Middle frontal gyrus (tissue), 1 donor: ENCODE measurements around the gene MBNL3.

ENCODE experiments used
- DNase-seq: peaks from one replicate; pipeline ENCODE4 v3.0.0-alpha.2; 2015; ENCODE audit warnings: low spot score; ENCODE audit errors: extremely low spot score

MBNL3 gene

GRCh38 chrX:132414404-132414803 lies 74.4 kb downstream of the MBNL3 start:
- no peak for DNase-seq

- DNase-seq, result no peak
Observed at GRCh38 chrX:132413459-132413858, 75.4 kb downstream of the MBNL3 start.

- no peak for DNase-seq
Observed at GRCh38 chrX:132412208-132412607, 76.6 kb downstream of the MBNL3 start.

GRCh38 chrX:132411310-132411977 lies 77.4 kb downstream of the MBNL3 start:
- DNase-seq, result no peak

- no peak for DNase-seq
Observed at GRCh38 chrX:132409780-132410556, 78.9 kb downstream of the MBNL3 start.

GRCh38 chrX:132407691-132408090 lies 81.1 kb downstream of the MBNL3 start:
- DNase-seq, result no peak

- DNase-seq, result no peak
Observed at GRCh38 chrX:132406106-132406505, 82.7 kb downstream of the MBNL3 start.

GRCh38 chrX:132404266-132404665 lies 84.6 kb downstream of the MBNL3 start:
- no peak for DNase-seq

GRCh38 chrX:132401935-132402334 lies 86.9 kb downstream of the MBNL3 start:
- DNase-seq, result no peak

GRCh38 chrX:132400706-132401105 lies 88.1 kb downstream of the MBNL3 start:
- DNase-seq, result no peak

- DNase-seq, result no peak
Observed at GRCh38 chrX:132395645-132396044, 93.2 kb downstream of the MBNL3 start.

- no peak for DNase-seq
Observed at GRCh38 chrX:132395026-132395425, 93.8 kb downstream of the MBNL3 start.

- DNase-seq, result no peak
Observed at GRCh38 chrX:132394591-132394990, 94.2 kb downstream of the MBNL3 start.

GRCh38 chrX:132393992-132394391 lies 94.8 kb downstream of the MBNL3 start:
- DNase-seq, result no peak

GRCh38 chrX:132393485-132393884 lies 95.4 kb downstream of the MBNL3 start:
- DNase-seq, result no peak

GRCh38 chrX:132393085-132393484 lies 95.8 kb downstream of the MBNL3 start:
- no peak for DNase-seq

GRCh38 chrX:132390792-132391191 lies 98.0 kb downstream of the MBNL3 start:
- no peak for DNase-seq

GRCh38 chrX:132389480-132389879 lies 99.4 kb downstream of the MBNL3 start:
- no peak for DNase-seq

- no peak for DNase-seq
Observed at GRCh38 chrX:132388371-132388770, 100.5 kb downstream of the MBNL3 start.

- no peak for DNase-seq
Observed at GRCh38 chrX:132384301-132384700, 104.5 kb downstream of the MBNL3 start.

GRCh38 chrX:132382068-132382467 lies 106.8 kb downstream of the MBNL3 start:
- DNase-seq, result no peak

GRCh38 chrX:132378281-132378680 lies 110.6 kb downstream of the MBNL3 start:
- no peak for DNase-seq

GRCh38 chrX:132375941-132376340 lies 112.9 kb downstream of the MBNL3 start:
- no peak for DNase-seq
